ENCODE data around the gene MYO1D. TPM values are rescaled to one million over a fixed set of nuclear protein-coding genes. Genes with fewer than 3 reads are reported as not detected.

Gene MYO1D
- total RNA-seq, 1 donor from 2014 or later = 73.3 TPM

- DNase-seq = no peak
- Histone ChIP-seq H3K36me3 (no peaks in the 10 kb centered on the region), H3K27ac (no peak overlapping the region), H3K4me3 (no peak overlapping the region), H3K9me3 (no peaks in the 10 kb centered on the region), H3K27me3 (no peaks in the 10 kb centered on the region), H3K4me1 (peaks cover 6% of the 10 kb centered on the region)
- intact Hi-C loops (cut with DNase I) = no loop called here
- no peak for ATAC-seq
- no peak for TF ChIP-seq CTCF (IDR thresholded peaks at IDR 0.05)
These were observed 74.6 kb downstream of the MYO1D start for GRCh38 chr17:32802306-32802705.

GRCh38 chr17:32801641-32802040 lies 75.3 kb downstream of the MYO1D start:
- ATAC-seq (no peak), DNase-seq (no peak)
- H3K9me3 ChIP-seq = no peaks in the 10 kb centered on the region
- H3K27ac ChIP-seq = no peak overlapping the region
- intact Hi-C loops (cut with DNase I) = no loop called here
- H3K27me3 ChIP-seq = no peaks in the 10 kb centered on the region
- TF ChIP-seq CTCF (IDR thresholded peaks at IDR 0.05) = no peak
- peaks cover 6% of the 10 kb centered on the region for H3K4me1 ChIP-seq
- no peaks in the 10 kb centered on the region for H3K36me3 ChIP-seq
- H3K4me3 ChIP-seq = no peak overlapping the region

- H3K4me1 ChIP-seq = peaks cover 6% of the 10 kb centered on the region
These were observed 75.7 kb downstream of the MYO1D start for GRCh38 chr17:32801193-32801592.

GRCh38 chr17:32798938-32799337 lies 78.0 kb downstream of the MYO1D start:
- no peak for TF ChIP-seq CTCF (IDR thresholded peaks at IDR 0.05)
- DNase-seq (no peak), ATAC-seq (no peak)
- intact Hi-C loops (cut with DNase I) = no loop called here
- no peaks in the 10 kb centered on the region for H3K36me3 ChIP-seq
- H3K9me3 ChIP-seq = no peaks in the 10 kb centered on the region
- peaks cover 6% of the 10 kb centered on the region for H3K4me1 ChIP-seq
- H3K27ac ChIP-seq = no peak overlapping the region
- no peaks in the 10 kb centered on the region for H3K27me3 ChIP-seq
- H3K4me3 ChIP-seq = no peak overlapping the region

More at GRCh38 chr17:32801193-32801592, 75.7 kb downstream of the MYO1D start:
- H3K36me3 ChIP-seq = no peaks in the 10 kb centered on the region
- TF ChIP-seq CTCF (IDR thresholded peaks at IDR 0.05) = no peak
- H3K9me3 ChIP-seq = no peaks in the 10 kb centered on the region
- H3K27me3 ChIP-seq = no peaks in the 10 kb centered on the region
- ATAC-seq = no peak
- intact Hi-C loops (cut with DNase I) = no loop called here
- no peak overlapping the region for H3K4me3 ChIP-seq
- no peak overlapping the region for H3K27ac ChIP-seq
- DNase-seq = no peak

DNA sequence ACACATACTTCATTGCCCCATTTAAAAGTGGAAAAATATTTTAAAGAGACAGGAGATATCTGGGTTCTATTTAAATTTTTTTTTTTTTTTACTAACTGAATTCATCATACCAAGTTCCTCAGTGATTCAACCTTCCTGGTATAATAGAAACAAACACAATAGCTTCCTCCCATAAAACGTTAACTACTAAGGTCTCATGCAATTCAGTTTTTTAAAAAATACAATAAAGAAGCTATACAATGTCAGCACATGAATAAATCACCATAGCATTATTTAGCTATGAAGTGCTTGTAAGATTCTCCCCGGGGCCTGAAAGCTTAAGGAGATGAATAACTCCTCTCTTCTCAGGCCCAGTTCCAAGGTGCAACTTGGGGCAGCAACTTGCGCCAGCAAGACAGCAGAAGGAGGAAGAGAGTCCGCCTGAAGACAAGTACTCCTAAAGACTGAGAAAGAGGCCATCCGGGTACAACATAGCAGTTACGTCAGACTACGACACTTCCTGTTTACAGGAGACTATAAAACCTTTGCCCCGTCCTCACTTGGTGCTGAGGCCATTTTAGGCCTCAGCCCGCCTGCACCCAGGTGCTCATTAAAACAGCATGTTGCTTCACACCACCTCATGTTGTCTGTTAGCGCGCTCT lies 81.5 kb downstream of the MYO1D start:
- no peaks in the 10 kb centered on the region for H3K36me3 ChIP-seq
- no peaks in the 10 kb centered on the region for H3K9me3 ChIP-seq
- no peak overlapping the region for H3K4me3 ChIP-seq
- H3K27ac ChIP-seq = no peak overlapping the region
- H3K27me3 ChIP-seq = no peaks in the 10 kb centered on the region
- TF ChIP-seq CTCF (IDR thresholded peaks at IDR 0.05) = no peak
- ATAC-seq (no peak), DNase-seq (no peak)
- no peaks in the 10 kb centered on the region for H3K4me1 ChIP-seq
- intact Hi-C loops (cut with DNase I) = no loop called here

Data from upper lobe of right lung (tissue), 1 donor.